B cell (primary cell): ENCODE results near the gene LHX4.

Experiments
- EZH2 ChIP-seq: IDR thresholded peaks from 2 replicates; pipeline ENCODE4 v1.6.1; 2012; ENCODE audit warnings: borderline replicate concordance, low read depth, mild to moderate bottlenecking, moderate library complexity, low read length; ENCODE audit not compliant: insufficient read depth, poor library complexity, severe bottlenecking
- TF ChIP-seq, protein P1 (sequence below): fragments of 200-600 bp; IDR thresholded peaks from one replicate; pipeline ENCODE4 v1.8.0; 2022; ENCODE audit warnings: antibody characterized with exemption, mild to moderate bottlenecking

DNA sequence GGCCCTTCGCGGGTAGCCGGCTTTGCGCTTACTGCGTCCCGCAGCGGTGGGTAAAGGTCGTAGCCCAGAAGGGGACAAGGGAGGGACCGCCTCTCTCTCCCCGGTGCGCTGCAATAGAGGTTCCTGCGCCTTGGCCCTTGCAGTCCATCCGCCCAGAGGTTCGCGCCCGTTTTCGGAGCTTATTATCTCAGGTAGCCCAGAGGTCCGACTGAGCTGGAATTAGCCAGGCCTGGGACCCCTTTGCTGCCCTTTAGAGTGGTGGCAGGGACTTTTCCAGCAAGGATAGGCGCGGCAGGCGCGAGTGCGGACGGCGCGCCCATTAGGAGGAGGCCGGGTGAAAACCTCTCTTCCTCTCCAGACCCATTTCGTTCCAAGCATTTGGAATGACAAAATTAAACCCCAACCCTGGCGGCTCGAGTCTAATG lies 5.0 kb downstream of the LHX4 start:
- TF ChIP-seq, protein P1, sequence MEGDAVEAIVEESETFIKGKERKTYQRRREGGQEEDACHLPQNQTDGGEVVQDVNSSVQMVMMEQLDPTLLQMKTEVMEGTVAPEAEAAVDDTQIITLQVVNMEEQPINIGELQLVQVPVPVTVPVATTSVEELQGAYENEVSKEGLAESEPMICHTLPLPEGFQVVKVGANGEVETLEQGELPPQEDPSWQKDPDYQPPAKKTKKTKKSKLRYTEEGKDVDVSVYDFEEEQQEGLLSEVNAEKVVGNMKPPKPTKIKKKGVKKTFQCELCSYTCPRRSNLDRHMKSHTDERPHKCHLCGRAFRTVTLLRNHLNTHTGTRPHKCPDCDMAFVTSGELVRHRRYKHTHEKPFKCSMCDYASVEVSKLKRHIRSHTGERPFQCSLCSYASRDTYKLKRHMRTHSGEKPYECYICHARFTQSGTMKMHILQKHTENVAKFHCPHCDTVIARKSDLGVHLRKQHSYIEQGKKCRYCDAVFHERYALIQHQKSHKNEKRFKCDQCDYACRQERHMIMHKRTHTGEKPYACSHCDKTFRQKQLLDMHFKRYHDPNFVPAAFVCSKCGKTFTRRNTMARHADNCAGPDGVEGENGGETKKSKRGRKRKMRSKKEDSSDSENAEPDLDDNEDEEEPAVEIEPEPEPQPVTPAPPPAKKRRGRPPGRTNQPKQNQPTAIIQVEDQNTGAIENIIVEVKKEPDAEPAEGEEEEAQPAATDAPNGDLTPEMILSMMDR, result no peak
- TF ChIP-seq EZH2, result no peak
